Skin of body (tissue), 2 donors: ENCODE results near the gene GFER. TPM values are rescaled to one million over a fixed set of nuclear protein-coding genes. Genes with fewer than 3 reads are reported as not detected.

ENCODE experiments used
- small RNA-seq: library from RNA; depleted of rRNA; stranded (forward); fragments of <200 nt; gene quantifications from one replicate; pipeline ENCODE3, GENCODE V24; 2014; ENCODE audit warnings: low replicate concordance
- total RNA-seq: library from RNA; depleted of rRNA; stranded (reverse); fragments of >200 nt; gene quantifications from one replicate; pipeline ENCODE4 v1.2.3, GENCODE V29; 2014

Gene GFER
- total RNA-seq, 1 donor from 2014 or later: 5.8 TPM

Small RNA genes lying within 50 kb of the gene (small RNA-seq; reads per million reads assigned to genes)
- not detected for gene AC005363.2
- gene RN7SL219P: not detected
- not detected for gene SNORA10
- not detected for gene SNORA64

Other genes with a start within 250 kb of the GFER start
- gene NME3, start 212.7 kb upstream of the GFER start, total RNA-seq: 18.1 TPM
- gene EME2, start 211.4 kb upstream of the GFER start, total RNA-seq: 5.5 TPM
- 23.5 TPM for gene MRPS34, start 211.1 kb upstream of the GFER start, total RNA-seq
- 32.7 TPM for gene SPSB3, start 201.6 kb upstream of the GFER start, total RNA-seq
- gene NUBP2, start 201.2 kb upstream of the GFER start, total RNA-seq: 26.0 TPM
- not detected for gene IGFALS, start 190.5 kb upstream of the GFER start, total RNA-seq
- gene HAGH, start 157.4 kb upstream of the GFER start, total RNA-seq: 31.1 TPM
- 26.0 TPM for gene FAHD1, start 157.0 kb upstream of the GFER start, total RNA-seq
- gene MEIOB, start 112.0 kb upstream of the GFER start, total RNA-seq: 0.39 TPM
- 4.3 TPM for gene HS3ST6, start 65.8 kb upstream of the GFER start, total RNA-seq
- 9.2 TPM for gene MSRB1, start 41.0 kb upstream of the GFER start, total RNA-seq
- 14.2 TPM for gene RPL3L, start 29.5 kb upstream of the GFER start, total RNA-seq
- 72.4 TPM for gene NDUFB10, start 24.7 kb upstream of the GFER start, total RNA-seq
- gene RPS2, start 19.4 kb upstream of the GFER start, total RNA-seq: 1,364 TPM
- gene RNF151, start 17.3 kb upstream of the GFER start, total RNA-seq: not detected
- 17.5 TPM for gene TBL3, start 12.1 kb upstream of the GFER start, total RNA-seq
- gene NOXO1, start 2.7 kb upstream of the GFER start, total RNA-seq: 0.39 TPM
- 0.69 TPM for gene SYNGR3, start 5.8 kb downstream of the GFER start, total RNA-seq
- gene ZNF598, start 25.6 kb downstream of the GFER start, total RNA-seq: 12.8 TPM
- gene NPW, start 35.6 kb downstream of the GFER start, total RNA-seq: 2.2 TPM
- 20.1 TPM for gene NHERF2, start 42.7 kb downstream of the GFER start, total RNA-seq
- gene NTHL1, start 63.6 kb downstream of the GFER start, total RNA-seq: 14.8 TPM
- 58.9 TPM for gene TSC2, start 63.8 kb downstream of the GFER start, total RNA-seq
- gene PKD1, start 151.7 kb downstream of the GFER start, total RNA-seq: 76.2 TPM
- gene RAB26, start 164.4 kb downstream of the GFER start, total RNA-seq: 1.6 TPM
- 17.3 TPM for gene TRAF7, start 171.6 kb downstream of the GFER start, total RNA-seq
- 0.79 TPM for gene CASKIN1, start 212.4 kb downstream of the GFER start, total RNA-seq
- 9.4 TPM for gene MLST8, start 221.3 kb downstream of the GFER start, total RNA-seq
- gene BRICD5, start 226.7 kb downstream of the GFER start, total RNA-seq: 2.7 TPM
- gene PGP, start 230.6 kb downstream of the GFER start, total RNA-seq: 4.1 TPM
- 23.2 TPM for gene E4F1, start 239.4 kb downstream of the GFER start, total RNA-seq